Erythroblast (primary cell): ENCODE results near the gene ERGIC1.

Experiments
- GATA1 ChIP-seq: IDR thresholded peaks from 2 replicates; pipeline ENCODE4 v1.6.1; 2011; ENCODE audit warnings: low read depth, mild to moderate bottlenecking, control low read depth, low read length, moderate library complexity
- POLR2A ChIP-seq: IDR thresholded peaks from 2 replicates; pipeline ENCODE4 v1.6.1; 2011; ENCODE audit warnings: mild to moderate bottlenecking, low read length

GRCh38 chr5:172815631-172816030, 18.4 kb upstream of the ERGIC1 start:
- TF ChIP-seq POLR2A: no peak
- no peak for TF ChIP-seq GATA1
